HG03064 (cell line): Measurements from ENCODE around the gene TEX19.

Source experiments
- ATAC-seq: cut with Tn5 transposase; IDR thresholded peaks from one replicate; pipeline ENCODE4 v1.9.1; 2021; ENCODE audit warnings: low read depth; ENCODE audit not compliant: unreplicated experiment

The TEX19 gene, protein sequence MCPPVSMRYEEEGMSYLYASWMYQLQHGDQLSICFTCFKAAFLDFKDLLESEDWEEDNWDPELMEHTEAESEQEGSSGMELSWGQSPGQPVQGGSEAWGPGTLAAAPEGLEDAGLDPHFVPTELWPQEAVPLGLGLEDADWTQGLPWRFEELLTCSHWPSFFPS

DNA sequence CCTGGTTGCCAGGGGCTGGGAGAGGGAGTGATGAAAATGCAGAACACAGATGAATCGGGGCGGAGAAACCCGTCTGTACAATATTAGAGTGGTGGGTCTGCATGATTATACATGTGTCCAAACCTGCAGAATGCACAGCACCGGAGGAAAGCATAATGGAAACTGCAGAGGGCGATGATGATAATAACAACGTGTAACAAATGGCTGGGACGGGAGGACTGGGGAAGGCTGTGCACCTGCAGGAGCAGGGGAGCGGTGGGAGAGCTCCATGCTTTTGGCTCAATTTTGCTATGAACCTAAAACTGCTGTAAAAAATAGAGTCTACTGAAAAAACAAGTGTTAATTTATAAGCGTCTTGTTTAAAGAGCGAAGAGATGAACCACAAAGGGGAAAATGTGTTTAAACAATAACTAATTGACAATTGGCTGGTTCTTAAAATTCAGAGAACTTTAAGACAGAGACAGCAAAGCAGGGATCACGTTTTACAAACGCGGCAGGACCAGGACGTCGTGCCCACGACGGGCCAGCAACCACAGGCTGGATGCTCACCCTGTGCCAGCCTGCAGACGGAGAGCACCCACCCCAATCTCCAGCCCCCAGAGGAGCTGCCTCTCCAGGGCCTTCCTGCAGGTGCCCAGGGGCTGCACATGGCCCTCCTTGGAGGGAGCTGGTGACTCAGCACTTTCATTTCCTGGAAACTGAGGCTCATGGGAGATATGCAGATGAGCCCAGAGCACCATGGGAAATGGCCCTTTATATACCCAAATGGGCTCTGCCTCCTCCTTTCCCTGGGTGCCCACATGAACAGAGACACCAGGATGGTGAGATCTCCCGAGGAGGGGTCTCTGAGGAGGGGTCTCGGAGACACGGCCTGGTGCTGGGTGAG lies at the start of gene TEX19:
Gene TEX19, plus strand, starts transcription at position 783 of the 886 bp plus-strand sequence. CDS start 2,904 bp downstream, outside the sequence.
- no peak for ATAC-seq

DNA sequence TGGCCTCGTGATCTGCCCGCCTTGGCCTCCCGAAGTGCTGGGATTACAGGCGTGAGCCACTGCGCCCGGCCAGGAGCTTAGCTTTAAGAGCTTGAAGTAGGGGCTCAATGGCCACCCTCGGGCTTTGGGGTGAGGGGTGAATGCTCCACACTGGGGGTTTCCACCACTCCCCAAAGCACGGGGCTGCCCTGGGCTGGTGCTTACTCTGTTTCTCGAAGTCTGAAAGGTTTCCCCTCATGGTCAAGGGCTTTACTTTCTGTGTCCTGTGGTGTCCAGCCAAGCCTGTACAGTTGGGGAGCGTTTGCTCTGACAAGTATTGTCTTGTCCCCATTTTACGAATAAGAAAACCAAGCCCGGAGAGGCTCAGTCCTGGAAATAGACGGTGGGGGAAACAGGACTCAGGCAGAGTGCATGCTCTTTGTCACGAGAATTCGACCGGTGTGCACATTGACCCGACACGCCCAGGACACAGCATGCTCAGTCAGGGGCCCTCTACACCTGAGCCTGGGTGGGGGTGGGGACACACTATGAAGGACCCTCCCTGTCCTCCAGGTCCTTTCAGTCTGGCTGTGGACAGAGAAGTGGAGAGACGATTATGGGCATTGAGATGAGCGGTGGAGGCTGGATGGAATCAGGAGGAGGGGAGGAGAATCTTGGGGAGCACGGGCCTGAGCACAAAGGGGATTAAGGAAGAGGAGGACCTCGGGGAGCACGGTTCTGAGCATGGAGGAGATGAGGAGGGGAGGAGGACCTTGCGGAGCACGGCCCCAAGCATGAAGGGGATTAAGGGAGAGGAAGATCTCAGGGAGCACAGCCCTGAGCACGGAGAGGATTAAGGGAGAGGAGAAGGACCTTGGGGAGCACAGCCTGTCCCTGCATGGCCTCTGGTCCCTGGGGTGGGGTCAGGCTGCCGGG lies 49.1 kb upstream of the TEX19 start:
- no peak for ATAC-seq

DNA sequence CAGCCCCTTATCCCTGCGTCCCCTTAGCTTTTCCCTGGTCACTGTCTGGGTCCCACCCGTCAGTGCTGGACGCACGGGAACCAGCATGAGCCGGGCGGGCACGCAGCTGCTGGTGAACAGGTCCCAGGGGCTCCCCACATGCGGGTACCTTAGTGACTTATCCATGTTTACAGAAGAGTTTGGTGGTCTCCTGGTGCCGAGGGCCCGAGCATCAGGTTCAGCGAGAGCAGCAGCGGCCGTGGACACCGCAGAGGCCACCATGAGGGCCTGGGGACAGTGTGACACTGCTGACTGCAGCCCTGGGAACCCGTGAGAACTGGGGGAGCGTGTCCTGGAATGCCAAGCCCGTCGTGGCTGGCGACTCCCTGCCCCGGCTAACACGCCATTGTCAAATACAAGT lies 48.2 kb upstream of the TEX19 start:
- ATAC-seq, result no peak

DNA sequence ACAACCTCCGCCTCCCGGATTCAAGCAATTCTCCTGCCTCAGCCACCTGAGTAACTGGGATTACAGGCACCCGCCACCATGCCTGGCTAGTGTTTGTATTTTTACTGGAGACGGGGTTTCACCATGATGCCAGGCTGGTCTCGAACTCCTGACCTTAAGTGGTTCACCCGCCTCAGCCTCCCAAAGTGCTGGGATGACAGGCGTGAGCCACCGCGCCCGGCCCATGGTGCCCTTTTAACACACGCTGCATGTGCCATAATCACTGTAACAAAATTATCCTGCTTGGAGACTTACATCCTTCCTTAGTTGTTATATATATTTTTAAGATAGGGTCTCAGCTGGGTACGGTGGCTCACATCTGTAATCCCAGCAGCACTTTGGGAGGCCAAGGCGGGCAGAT lies 47.1 kb upstream of the TEX19 start:
- no peak for ATAC-seq

DNA sequence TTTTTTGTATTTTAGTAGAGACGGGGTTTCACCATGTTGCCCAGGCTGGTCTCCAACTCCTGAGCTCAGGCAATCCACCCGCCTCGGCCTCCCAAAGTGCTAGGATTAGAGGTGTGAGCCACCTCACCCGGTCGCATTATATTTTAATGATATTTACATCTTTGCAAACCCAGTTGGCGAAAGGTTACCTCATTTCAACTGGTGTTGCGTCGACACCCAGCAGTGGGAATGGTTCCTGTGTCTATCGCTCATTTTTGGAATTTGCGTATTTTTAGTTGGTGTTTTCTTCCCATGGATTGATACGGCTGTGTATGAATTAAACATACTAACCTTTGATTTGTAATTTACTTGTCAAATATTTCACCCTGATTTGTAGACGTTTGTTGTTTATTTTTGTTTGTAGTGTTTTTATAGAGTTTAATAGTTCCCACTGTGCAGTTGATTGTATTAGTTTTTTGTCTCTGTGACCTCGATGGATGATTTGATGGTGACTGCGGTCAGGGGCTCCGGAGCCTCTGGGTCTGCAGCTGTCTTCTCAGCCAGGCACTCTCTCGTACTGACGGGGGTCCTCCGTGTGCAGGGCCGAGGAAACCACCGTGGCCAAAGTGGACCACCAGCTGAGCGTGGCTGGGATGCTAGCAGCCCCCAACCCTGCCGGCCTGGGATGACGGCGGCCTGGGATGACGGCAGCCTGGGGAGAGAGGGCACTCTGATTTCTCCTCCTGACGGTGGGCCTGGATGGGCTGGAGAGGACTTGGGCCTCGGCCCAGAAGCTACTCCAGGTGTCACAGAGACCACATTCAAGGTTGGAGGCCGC lies 45.6 kb upstream of the TEX19 start:
- no peak for ATAC-seq

DNA sequence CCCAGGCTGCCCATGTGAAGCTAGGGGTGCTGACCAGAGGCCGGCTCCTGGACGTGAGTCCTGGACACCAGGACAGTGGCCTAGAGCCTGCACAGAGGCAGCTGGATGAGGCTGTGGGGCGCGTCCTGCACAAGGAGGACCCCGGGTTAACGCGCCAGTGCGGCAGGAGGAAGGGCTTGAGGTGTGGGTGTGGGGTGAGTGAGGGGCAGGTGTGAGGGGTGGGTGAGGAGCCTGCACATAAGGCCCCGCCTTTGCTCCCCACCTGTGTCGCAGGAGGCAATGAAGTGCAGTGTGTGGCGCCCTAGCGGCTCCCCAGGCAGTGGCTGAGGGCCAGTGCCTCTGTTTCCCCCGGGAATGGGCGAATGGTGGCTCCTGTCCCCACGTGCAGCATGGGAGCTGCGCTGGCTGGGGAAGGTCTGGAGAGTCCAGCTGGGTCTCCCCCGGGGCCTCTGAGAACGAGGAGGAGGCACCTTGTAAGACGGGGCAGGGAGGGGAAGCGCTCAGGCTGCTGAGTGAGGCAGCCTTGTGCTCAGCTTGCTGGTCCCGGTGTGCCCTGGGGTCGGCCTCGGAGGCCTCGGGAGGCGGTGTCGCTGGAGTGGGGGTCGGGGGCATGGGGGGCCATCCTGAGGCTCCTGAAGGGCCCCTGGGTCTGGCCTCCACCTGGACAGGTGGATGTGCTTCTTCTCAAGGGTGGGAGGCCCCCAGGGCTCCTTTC lies 44.9 kb upstream of the TEX19 start:
- no peak for ATAC-seq

DNA sequence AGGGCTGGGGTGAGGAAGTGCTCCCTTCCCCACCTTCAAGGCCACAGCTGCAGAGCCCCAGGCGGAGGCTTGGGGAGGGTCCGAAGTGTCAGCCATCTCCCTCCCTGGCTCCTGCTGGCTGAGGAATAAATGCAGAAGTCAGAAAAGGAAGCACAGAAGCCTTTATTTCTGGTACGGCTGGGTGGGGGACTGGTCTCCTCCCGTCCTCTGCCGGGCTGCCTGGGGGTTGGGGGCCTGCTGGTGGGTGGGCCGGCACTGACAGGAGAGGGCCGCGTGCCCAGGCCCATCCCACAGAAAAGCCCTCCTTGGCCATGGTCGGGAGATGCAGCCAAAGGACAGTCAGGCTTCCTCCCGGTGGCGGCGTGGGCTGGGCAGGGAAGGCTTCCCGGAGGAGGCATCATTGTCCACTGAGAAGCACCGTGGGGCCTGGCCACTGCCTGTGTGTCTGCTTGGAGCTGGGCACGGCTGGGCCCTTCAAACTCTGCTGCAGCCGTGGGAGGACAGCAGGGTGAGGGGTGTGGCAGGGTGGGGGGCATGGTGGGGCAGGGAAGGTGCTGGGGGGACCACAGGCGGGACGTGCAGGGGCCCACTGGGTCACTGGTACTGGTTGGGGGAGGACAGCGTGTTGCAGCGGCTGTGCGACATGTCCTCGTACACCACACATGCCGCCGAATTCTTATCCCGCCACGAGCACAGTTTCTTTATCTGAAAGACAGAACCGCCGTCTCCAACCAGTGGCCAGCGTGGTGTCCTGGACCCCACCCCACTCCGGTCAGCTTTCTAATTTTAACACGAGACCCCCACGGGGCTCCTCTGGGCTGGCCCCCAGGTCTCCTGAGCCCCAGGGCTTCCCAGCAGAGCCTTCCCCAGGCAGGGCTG lies 44.1 kb upstream of the TEX19 start:
- ATAC-seq, result no peak

DNA sequence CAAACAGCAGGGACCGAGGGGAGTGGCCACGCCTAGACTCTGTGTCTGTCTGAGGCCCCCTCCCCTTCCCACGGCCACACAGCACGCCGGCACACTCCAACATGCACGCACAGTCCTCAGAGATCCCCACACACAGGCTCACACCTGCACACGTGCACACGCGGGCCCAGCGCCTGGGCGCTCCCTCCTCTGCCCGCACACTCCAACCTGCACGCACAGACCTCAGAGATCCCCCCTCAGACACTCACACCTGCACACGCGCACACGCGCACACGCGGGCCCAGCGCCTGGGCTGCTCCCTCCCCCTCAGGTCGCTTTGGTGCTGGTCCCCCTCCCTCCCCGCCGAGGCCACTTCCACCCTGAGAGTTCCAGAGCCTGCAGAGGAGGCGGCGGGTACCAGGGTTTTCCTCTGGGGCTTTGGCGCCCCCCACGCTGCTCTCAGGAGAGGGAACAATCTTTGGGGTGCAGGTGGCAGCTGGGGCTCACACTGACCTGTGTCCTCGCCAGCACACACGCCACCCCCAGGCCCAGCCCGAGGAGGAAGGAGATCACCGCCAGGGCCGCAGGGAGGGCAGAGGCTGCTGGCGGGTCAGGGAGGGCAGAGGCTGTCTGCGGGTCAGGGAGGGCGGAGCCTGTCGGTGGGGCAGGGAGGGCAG lies 43.2 kb upstream of the TEX19 start:
- no peak for ATAC-seq

DNA sequence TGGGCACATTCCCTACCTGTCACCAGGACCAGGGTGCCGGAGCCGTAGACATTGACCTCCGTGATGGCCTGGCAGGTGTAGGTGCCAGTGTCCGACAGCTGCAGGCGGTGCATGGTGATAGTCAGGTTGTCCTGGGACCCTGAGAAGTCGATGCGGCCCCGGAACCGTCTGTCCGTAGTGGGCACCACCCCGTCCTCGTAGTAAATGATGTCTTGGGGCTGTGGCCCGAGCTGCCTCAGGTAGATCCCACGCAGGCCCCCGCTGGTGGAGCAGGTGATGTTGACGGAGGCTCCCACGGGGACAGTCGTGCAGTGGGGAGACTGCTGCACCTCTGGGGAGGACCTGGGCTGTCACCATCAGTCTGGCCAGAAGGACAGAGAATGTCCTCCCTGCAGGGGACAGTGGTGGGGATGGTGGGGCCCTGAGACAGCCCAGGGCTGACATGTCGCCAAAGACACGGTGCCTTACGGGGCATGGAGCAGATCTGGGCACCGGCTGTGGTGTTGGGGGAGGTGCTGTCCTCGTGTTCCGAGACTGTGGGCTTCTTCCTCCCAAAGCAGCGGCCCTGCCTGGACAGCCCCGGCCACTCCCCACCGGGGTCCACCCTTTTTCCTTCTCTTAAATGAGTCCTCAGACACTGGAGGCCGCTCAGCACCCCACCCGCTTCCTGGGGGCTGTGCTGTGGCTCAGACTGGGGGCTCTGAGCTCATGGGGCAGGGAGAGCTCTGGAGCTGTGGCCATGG lies 42.2 kb upstream of the TEX19 start:
- no peak for ATAC-seq

DNA sequence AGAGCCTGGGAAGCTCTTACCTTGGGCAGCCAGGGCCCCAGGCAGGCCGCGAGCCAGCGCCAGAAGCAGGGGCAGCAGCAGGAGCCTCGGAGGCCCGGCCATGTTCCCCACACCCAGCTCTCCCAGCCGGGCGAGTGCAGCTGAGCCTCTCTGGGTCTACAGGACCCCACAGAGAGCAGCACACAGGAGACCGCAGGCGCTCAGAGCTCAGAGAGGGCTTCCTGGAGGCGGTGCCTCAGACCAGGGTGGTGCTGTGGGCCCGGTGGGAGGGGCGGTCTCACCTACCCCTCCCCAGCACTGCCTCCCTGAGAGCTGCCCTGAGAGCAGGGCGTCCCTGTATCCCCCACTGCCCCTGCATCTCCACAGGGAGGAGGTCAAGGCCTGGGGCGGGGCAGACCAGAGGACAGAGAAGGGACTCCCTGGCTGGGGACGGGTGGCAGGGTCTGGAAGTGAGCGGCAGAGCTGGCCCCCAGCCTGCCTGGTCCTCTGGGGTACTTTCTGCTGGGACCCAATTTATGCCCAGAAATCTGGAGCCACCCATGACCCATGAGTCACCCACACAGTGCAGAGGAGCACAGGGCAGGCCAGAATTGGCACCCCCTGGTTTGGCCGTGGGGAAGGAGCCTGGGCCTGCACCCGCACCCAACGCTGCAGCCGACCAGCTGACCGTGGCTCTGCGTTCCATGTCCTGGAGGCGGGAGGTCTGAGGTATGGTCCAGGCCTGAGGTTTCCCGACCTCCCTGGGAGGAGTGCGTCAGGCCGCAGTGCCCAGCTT lies 41.5 kb upstream of the TEX19 start, which contains the start of gene CD7:
Gene CD7, minus strand, starts transcription at position 215 of the 775 bp plus-strand sequence. Its CDS starts 113 bp downstream, at position 102.
- no peak for ATAC-seq

DNA sequence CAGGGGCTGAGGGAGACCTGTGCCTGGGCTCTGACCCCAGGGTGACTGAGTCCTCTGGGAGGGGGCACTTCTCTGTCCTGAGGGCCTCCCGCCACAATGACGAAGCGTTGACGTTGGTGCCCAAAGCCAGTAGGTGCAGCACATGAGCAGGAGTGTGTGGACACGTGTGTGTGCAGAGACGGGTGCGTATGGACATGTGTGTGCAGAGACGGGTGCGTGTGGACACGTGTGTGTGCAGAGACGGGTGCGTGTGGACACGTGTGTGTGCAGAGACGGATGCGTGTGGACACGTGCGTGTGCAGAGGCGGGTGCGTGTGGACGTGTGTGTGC lies 40.9 kb upstream of the TEX19 start:
- ATAC-seq, result no peak

DNA sequence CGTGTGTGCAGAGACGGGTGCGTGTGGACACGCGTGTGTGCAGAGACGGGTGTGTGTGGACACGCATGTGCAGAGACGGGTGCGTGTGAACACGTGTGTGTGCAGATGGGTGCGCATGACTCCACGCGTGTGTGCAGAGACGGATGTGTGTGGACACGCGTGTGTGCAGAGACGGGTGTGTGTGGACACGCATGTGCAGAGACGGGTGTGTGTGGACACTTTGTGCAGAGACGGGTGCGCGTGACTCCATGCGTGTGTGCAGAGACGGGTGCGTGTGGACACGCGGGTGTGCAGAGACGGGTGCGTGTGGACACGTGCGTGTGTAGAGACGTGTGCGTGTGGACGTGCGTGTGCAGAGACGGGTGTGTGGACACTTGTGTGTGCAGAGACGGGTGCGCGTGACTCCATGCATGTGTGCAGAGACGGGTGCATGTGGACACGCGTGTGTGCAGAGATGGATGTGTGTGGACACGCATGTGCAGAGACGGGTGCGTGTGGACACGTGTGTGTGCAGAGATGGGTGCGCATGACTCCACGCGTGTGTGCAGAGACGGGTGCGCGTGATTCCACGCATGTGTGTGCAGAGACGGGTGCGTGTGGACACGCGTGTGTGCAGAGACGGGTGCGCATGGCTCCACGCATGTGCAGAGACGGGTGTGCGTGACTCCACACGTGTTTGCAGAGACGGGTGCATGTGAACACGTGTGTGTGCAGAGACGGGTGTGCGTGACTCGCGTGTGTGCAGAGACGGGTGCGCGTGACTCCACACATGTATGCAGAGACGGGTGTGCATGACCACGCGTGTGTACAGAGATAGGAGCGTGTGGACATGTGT lies 40.1 kb upstream of the TEX19 start:
- no peak for ATAC-seq

DNA sequence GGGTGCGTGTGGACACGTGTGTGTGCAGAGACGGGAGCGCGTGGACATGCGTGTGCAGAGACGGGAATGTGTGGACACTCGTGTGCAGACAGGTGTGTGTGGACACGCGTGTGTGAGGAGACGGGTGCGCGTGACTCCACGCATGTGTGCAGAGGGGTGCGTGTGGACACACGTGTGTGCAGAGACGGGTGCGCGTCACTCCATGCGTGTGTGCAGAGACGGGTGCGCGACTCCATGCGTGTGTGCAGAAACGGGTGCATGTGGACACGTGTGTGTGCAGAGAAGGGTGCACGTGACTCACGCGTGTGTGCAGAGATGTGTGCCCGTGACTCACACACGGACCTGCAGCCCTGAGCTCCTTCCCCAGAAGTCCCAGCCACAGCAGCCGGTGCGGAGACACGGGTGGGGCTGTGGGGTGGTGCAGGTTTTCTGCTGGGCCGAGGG lies 39.4 kb upstream of the TEX19 start:
- ATAC-seq, result no peak

DNA sequence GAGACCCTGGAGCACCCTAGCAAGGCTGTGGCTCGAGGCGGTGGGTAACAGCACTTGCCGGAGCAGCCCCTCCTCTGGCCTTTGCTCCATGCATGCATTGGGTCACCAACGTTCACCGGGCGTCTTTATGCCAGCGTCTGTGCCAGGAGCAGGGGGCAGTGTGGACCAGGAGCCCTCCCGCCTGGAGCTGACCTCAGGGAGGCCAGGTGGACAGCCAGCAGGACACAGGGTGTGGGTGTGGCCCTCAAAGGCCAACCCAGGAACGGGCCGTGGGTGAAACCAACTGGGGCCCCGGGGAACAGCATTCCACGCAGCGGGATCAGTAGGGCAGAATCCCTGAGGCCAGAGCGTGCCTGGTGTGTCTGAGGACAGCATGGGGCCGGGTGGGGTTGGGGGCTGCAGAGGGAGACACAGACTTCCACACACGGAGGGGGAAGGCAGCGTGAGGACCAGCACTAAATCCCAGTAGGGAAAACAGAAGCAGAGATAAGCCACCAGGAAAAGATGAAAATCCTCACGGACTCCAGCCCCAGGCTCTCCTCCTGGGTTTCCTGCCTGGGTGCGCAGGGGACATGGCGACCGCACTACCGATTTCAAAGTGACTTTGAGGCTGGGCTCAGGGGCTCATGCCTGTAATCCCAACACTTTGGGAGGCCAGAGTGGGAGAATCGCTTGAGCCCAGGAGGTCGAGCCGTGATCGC lies 38.8 kb upstream of the TEX19 start:
- no peak for ATAC-seq
